ENCODE data around the gene REEP3. TPM values are rescaled to one million over a fixed set of nuclear protein-coding genes. Genes with fewer than 3 reads are reported as not detected.
A peak's percentile ranks its signal among the peaks of the same experiment; 100 is the strongest.

The REEP3 gene
- total RNA-seq, 6 experiments from 2014 or later: 66.0 to 83.2 (median 75.6) TPM

GRCh38 chr10:63608511-63608910 lies 87.3 kb downstream of the REEP3 start:
- TF ChIP-seq CTCF (IDR thresholded peaks at IDR 0.05): no peak
- DNase-seq: no peak

GRCh38 chr10:63611078-63611477 lies 89.9 kb downstream of the REEP3 start:
- Mint-ChIP-seq H3K36me3 (ENCODE audit: low read depth) (peaks cover 4% of the 10 kb centered on the region), H3K4me3 (peak overlapping the region; percentile 33; the same call in 1 of the 2 replicates), H3K9me3 (no peaks in the 10 kb centered on the region), H3K27ac (peak overlapping the region; percentile 72), H3K27me3 (ENCODE audit: insufficient read depth) (no peaks in the 10 kb centered on the region; the same call in 1 of the 2 replicates), H3K4me1 (ENCODE audit: low read depth) (peaks cover 21% of the 10 kb centered on the region)
- no peak for TF ChIP-seq CTCF (IDR thresholded peaks at IDR 0.05)
- peak; percentile 38 for DNase-seq

More at GRCh38 chr10:63608511-63608910, 87.3 kb downstream of the REEP3 start:
- no peaks in the 10 kb centered on the region; the same call in 1 of the 2 replicates for H3K27me3 Mint-ChIP-seq (ENCODE audit: insufficient read depth)
- peaks cover 4% of the 10 kb centered on the region; the same call in 1 of the 2 replicates for H3K36me3 Mint-ChIP-seq (ENCODE audit: low read depth)
- H3K9me3 Mint-ChIP-seq: no peaks in the 10 kb centered on the region
- H3K4me1 Mint-ChIP-seq (ENCODE audit: low read depth): peaks cover 10% of the 10 kb centered on the region
- no peak overlapping the region for H3K4me3 Mint-ChIP-seq
- H3K27ac Mint-ChIP-seq: no peak overlapping the region

- TF ChIP-seq CTCF (IDR thresholded peaks at IDR 0.05): no peak
- no peaks in the 10 kb centered on the region for H3K27me3 Mint-ChIP-seq (ENCODE audit: insufficient read depth)
- H3K36me3 Mint-ChIP-seq (ENCODE audit: low read depth): peaks cover 9% of the 10 kb centered on the region
- no peaks in the 10 kb centered on the region for H3K9me3 Mint-ChIP-seq
- no peak overlapping the region for H3K4me3 Mint-ChIP-seq
- H3K27ac Mint-ChIP-seq: peak overlapping the region; percentile 38
- H3K4me1 Mint-ChIP-seq (ENCODE audit: low read depth): peaks cover 21% of the 10 kb centered on the region
- DNase-seq: no peak
Measured at GRCh38 chr10:63614371-63614891, 93.2 kb downstream of the REEP3 start.

DNA sequence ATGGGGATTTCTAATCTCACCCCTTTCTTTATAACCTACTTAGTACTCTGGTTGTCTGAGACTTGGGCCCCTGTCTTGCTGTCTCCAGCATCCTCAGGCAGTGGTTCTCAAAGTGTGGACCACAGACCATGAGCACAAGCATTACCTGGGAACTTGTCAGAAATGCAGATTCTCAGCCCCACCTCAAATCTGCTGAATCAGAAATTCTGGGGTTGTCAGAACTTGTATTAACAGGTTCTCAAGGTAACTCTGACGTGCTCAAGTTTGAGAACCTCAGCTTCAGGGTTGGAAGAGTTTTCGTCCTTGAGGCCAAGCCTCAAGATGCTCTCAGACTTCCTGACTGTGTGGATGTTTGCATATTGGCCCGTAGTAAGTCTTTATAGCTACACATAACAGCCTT lies 97.4 kb downstream of the REEP3 start:
- no peak for DNase-seq
- no peaks in the 10 kb centered on the region for H3K9me3 Mint-ChIP-seq
- no peak overlapping the region for H3K27ac Mint-ChIP-seq
- TF ChIP-seq CTCF (IDR thresholded peaks at IDR 0.05): no peak
- no peak overlapping the region for H3K4me3 Mint-ChIP-seq
- no peaks in the 10 kb centered on the region for H3K27me3 Mint-ChIP-seq (ENCODE audit: insufficient read depth)
- peaks cover 11% of the 10 kb centered on the region for H3K4me1 Mint-ChIP-seq (ENCODE audit: low read depth)
- peaks cover 10% of the 10 kb centered on the region for H3K36me3 Mint-ChIP-seq (ENCODE audit: low read depth)

DNA sequence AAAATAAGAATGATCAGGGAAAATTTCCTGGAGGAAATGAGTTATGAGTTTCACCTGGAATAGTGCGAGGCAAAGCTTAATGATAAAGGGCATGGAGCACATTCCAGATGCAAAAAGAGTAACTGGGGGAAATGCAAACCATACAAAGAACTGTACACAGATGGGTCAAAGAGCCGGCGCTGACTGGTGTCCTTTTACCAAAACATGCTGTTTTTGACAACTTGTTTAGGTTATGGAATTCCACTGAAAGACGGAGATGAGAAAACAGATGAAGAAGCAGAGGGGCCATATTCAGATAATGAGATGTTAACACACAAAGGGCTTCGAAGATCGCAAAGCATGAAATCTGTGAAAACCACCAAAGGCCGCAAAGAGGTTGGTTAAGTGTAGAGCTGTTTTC lies 98.2 kb downstream of the REEP3 start:
- TF ChIP-seq CTCF (IDR thresholded peaks at IDR 0.05): no peak
- Mint-ChIP-seq H3K27me3 (ENCODE audit: insufficient read depth) (no peaks in the 10 kb centered on the region), H3K4me1 (ENCODE audit: low read depth) (peaks cover 6% of the 10 kb centered on the region)

More for the DNA sequence above, 98.2 kb downstream of the REEP3 start:
- Mint-ChIP-seq H3K9me3 (no peaks in the 10 kb centered on the region), H3K4me3 (no peak overlapping the region), H3K36me3 (ENCODE audit: low read depth) (peaks cover 10% of the 10 kb centered on the region), H3K27ac (no peak overlapping the region)
- DNase-seq: no peak

Data from HFFc6 (cell line).